ENCODE results near the gene GOLGA6L2. TPM values are rescaled to one million over a fixed set of nuclear protein-coding genes. Genes with fewer than 3 reads are reported as not detected.

GOLGA6L2 gene
- total and polyA plus RNA-seq, 2 donors (not counting 3 experiments of a cell fraction or from before 2014, with no cell fraction given): not detected

DNA sequence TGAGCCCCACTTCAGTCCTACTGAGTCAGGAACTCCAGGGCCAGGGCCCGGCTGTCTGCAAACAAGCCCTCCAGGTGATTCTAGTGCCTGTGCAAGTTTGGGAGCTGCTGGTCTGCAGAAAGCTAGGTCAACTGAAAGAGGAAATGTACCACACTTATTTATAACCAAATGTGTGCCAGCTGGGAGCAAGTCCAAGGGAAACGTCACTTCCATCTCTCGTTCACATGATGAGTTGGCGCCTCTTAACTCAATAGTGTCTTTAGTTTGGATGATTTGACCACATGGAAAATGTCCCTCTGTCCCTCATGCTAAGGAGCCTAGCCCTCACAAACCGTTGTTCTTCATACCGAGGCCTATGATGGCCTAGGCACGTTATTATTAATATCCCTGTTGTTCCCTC lies 49.3 kb downstream of the GOLGA6L2 start:
- dilution Hi-C loops (cut with MboI; ENCODE audit: extremely low pct_ligation_motif_present, low sequenced_read_pairs) (no loop called here), intact Hi-C loops (cut with micrococcal nuclease) (no loop called here)
- Histone ChIP-seq H3K4me1 (ENCODE audit: control insufficient read depth, extremely low read depth, insufficient read depth, low read length) (no peaks in the 10 kb centered on the region), H3K9me3 (replicated peaks; ENCODE audit: control insufficient read depth, insufficient read depth, low read length) (no peaks in the 10 kb centered on the region), H3K79me2 (ENCODE audit: control insufficient read depth, insufficient read depth, low read length) (no peaks in the 10 kb centered on the region), H3K9ac (replicated peaks; ENCODE audit: extremely low read depth, insufficient read depth, low read length) (no peak overlapping the region), H4K20me1 (replicated peaks; ENCODE audit: control insufficient read depth, extremely low read depth, insufficient read depth, low read length) (no peaks in the 10 kb centered on the region), H3K9me1 (replicated peaks; ENCODE audit: control insufficient read depth, extremely low read depth, insufficient read depth, low read length) (no peaks in the 10 kb centered on the region), H3K27ac (ENCODE audit: insufficient read depth, low read depth, low read length) (no peak overlapping the region), H3K27me3 (ENCODE audit: control insufficient read depth in 2 of 2, insufficient read depth in 2 of 2, low read length in 2 of 2) (no peaks in the 10 kb centered on the region), H3K4me3 (replicated peaks in 1 of 3; ENCODE audit: insufficient read depth in 1 of 3, low read depth in 1 of 3, low read length in 3 of 3) (no peak overlapping the region), H3K36me3 (ENCODE audit: control insufficient read depth in 2 of 2, extremely low read depth in 1 of 2, insufficient read depth in 2 of 2, low read length in 2 of 2) (no peaks in the 10 kb centered on the region), H3K4me2 (ENCODE audit: insufficient read depth, low read length) (no peak overlapping the region), H2AFZ (ENCODE audit: low read depth, low read length) (no peak overlapping the region)
- TF ChIP-seq GATA2 (IDR thresholded peaks at IDR 0.05; ENCODE audit: insufficient read depth, insufficient read length, low read depth, low read length) (no peak), POLR2AphosphoS5 (IDR thresholded peaks at IDR 0.05; ENCODE audit: insufficient read depth, low read depth, low read length) (no peak), JUN (IDR thresholded peaks at IDR 0.05; ENCODE audit: borderline replicate concordance, insufficient read depth, insufficient read length, low read depth) (no peak), POLR2A (IDR thresholded peaks at IDR 0.05; ENCODE audit: low read depth, low read length) (no peak), FOS (IDR thresholded peaks at IDR 0.05; ENCODE audit: borderline replicate concordance, insufficient read depth, low read length) (no peak), MYC (IDR thresholded peaks at IDR 0.05; ENCODE audit: low read depth, low read length) (no peak), EZH2 (IDR thresholded peaks at IDR 0.05; ENCODE audit: borderline replicate concordance, low read depth, low read length, severe bottlenecking) (no peak)
- TF ChIP-seq, protein P1, sequence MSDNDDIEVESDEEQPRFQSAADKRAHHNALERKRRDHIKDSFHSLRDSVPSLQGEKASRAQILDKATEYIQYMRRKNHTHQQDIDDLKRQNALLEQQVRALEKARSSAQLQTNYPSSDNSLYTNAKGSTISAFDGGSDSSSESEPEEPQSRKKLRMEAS (IDR thresholded peaks at IDR 0.05; ENCODE audit: insufficient read depth, insufficient read length): no peak
- TF ChIP-seq, protein P2, sequence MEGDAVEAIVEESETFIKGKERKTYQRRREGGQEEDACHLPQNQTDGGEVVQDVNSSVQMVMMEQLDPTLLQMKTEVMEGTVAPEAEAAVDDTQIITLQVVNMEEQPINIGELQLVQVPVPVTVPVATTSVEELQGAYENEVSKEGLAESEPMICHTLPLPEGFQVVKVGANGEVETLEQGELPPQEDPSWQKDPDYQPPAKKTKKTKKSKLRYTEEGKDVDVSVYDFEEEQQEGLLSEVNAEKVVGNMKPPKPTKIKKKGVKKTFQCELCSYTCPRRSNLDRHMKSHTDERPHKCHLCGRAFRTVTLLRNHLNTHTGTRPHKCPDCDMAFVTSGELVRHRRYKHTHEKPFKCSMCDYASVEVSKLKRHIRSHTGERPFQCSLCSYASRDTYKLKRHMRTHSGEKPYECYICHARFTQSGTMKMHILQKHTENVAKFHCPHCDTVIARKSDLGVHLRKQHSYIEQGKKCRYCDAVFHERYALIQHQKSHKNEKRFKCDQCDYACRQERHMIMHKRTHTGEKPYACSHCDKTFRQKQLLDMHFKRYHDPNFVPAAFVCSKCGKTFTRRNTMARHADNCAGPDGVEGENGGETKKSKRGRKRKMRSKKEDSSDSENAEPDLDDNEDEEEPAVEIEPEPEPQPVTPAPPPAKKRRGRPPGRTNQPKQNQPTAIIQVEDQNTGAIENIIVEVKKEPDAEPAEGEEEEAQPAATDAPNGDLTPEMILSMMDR (IDR thresholded peaks at IDR 0.05; ENCODE audit: extremely low read depth in 1 of 2, insufficient read depth in 1 of 2, low read depth in 1 of 2, low read length in 2 of 2): no peak
- ChIA-PET POLR2A (no interaction called here), CTCF (no interaction called here)
- BruUV-seq (replicated peaks): no TSS peak
- DNase-seq (ENCODE audit: low read depth, low spot score): no peak
- no peak for FAIRE-seq
